GM23248 (cell line): Measurements from ENCODE around the gene TGFBR3L. TPM values are rescaled to one million over a fixed set of nuclear protein-coding genes. Genes with fewer than 3 reads are reported as not detected.
"Not testable (repeated sequence)": the region's sequence is repeated elsewhere in the genome, so short reads cannot be mapped to it uniquely, and the experiment has no call there.

Experiments used
- DNase-seq: peaks from one replicate; pipeline ENCODE4 v3.0.0-alpha.2; 2015
- H2AFZ ChIP-seq: fragments of 200-600 bp; sonication (generic); 2 replicates; pipeline ENCODE4 v1.6.1; 2016; ENCODE audit warnings: antibody characterized with exemption
- H3F3A ChIP-seq: fragments of 200-600 bp; sonication (generic); 2 replicates; pipeline ENCODE4 v1.6.1; 2016; ENCODE audit warnings: mild to moderate bottlenecking, antibody characterized with exemption, mixed run types; ENCODE audit not compliant: insufficient read depth
- H3K27ac ChIP-seq: fragments of 200-600 bp; sonication (generic); 2 replicates; pipeline ENCODE4 v1.5.1; 2016; ENCODE audit warnings: mild to moderate bottlenecking
- H3K27me3 ChIP-seq: fragments of 200-600 bp; sonication (generic); replicated peaks from 2 replicates; pipeline ENCODE4 v1.6.1; 2016; ENCODE audit warnings: mild to moderate bottlenecking; ENCODE audit not compliant: insufficient read depth
- H3K36me3 ChIP-seq: fragments of 200-600 bp; sonication (generic); 2 replicates; pipeline ENCODE4 v1.6.1; 2016; ENCODE audit warnings: low read depth, mild to moderate bottlenecking
- H3K4me1 ChIP-seq: fragments of 200-600 bp; sonication (generic); 2 replicates; pipeline ENCODE4 v1.6.1; 2016; ENCODE audit warnings: mild to moderate bottlenecking; ENCODE audit not compliant: insufficient read depth
- H3K4me2 ChIP-seq: fragments of 200-600 bp; sonication (generic); one replicate; pipeline ENCODE4 v1.6.1; 2016; ENCODE audit warnings: mild to moderate bottlenecking; ENCODE audit not compliant: unreplicated experiment
- H3K4me3 ChIP-seq: fragments of 200-600 bp; sonication (generic); 2 replicates; pipeline ENCODE4 v1.5.1; 2016; ENCODE audit warnings: mild to moderate bottlenecking
- H3K79me2 ChIP-seq: fragments of 200-600 bp; sonication (generic); 2 replicates; pipeline ENCODE4 v1.6.1; 2016; ENCODE audit warnings: mild to moderate bottlenecking; ENCODE audit not compliant: insufficient read depth
- H3K9ac ChIP-seq: fragments of 200-600 bp; sonication (generic); 2 replicates; pipeline ENCODE4 v1.6.1; 2016; ENCODE audit warnings: mild to moderate bottlenecking
- H3K9me2 ChIP-seq: fragments of 200-600 bp; sonication (generic); 2 replicates; pipeline ENCODE4 v1.6.1; 2016; ENCODE audit warnings: mixed run types, mild to moderate bottlenecking, moderate library complexity; ENCODE audit not compliant: insufficient read depth
- H3K9me3 ChIP-seq: fragments of 200-600 bp; sonication (generic); one replicate; pipeline ENCODE4 v1.6.1; 2017; ENCODE audit warnings: low read depth
- H4K20me1 ChIP-seq: fragments of 200-600 bp; sonication (generic); 2 replicates; pipeline ENCODE4 v1.6.0; 2016; ENCODE audit not compliant: insufficient read depth
- EZH2 ChIP-seq: fragments of 200-600 bp; sonication (generic); IDR thresholded peaks from 2 replicates; pipeline ENCODE4 v1.6.1; 2018; ENCODE audit warnings: antibody characterized with exemption, mild to moderate bottlenecking; ENCODE audit not compliant: insufficient read depth, poor library complexity, severe bottlenecking
- EZH2phosphoT487 ChIP-seq: fragments of 200-600 bp; sonication (generic); IDR thresholded peaks from 2 replicates; pipeline ENCODE4 v1.6.1; 2018; ENCODE audit warnings: antibody characterized with exemption, moderate library complexity, mild to moderate bottlenecking, low read depth; ENCODE audit not compliant: insufficient read depth
- WGBS, 2 experiments: methylation state at CpG; one replicate each; pipeline ENCODE4 v1.1.6; 2015 to 2017; ENCODE audit warnings: low lambda C conversion rate in 2 of 2, low coverage in 1 of 2; ENCODE audit errors: missing lambda C conversion rate in 2 of 2; 5-methylcytosine and 5-hydroxymethylcytosine counted together
- in situ Hi-C: fragments of 300-500 bp; cut with MboI; formaldehyde crosslinking; loops from 2 replicates; pipeline ENCODE4 v1.15.0; 2020
- polyA plus RNA-seq: library from polyadenylated mRNA; unstranded; fragments of >200 nt; fragmentation: Nextera tagmentation; extraction: Ambion mirVana; gene quantifications from 2 replicates; pipeline ENCODE4 v1.2.1, GENCODE V29; 2016
- total RNA-seq: library from RNA; depleted of rRNA; stranded (reverse); fragments of >200 nt; shearing (Covaris generic); gene quantifications from 2 replicates; pipeline ENCODE4 v1.2.3, GENCODE V29; 2014

Gene TGFBR3L
- total and polyA plus RNA-seq, 2 experiments from 2014 or later = 9.0 to 30.6 TPM

DNA sequence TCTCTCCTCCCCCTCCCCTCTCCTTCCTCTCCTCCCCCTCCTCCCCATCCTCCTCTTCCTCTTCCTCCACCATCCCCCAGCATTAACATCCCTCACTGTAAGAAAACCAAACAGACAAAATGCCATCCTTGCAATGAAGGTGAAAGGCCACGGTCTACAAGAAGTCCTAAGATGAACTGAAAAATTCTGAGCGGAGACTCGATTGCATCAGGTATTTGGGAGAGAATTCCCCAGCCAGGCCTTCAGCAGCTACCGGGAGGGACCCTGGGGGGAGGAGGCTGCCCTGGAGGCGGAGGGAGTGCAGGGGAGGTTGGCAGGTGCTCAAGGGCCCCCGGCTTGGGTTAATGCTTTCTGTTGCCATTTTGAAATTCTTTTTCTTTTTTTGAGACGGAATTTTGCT is 38.9 kb downstream of the TGFBR3L start:
- Histone ChIP-seq H3K9ac (no peak overlapping the region), H3K4me3 (no peak overlapping the region), H4K20me1 (no peaks in the 10 kb centered on the region), H3K27me3 (no peaks in the 10 kb centered on the region), H3K36me3 (no peaks in the 10 kb centered on the region), H3K4me1 (0 out of 2 replicates have a peak, but pooled peaks cover 3% of the 10 kb centered on the region), H3K9me2 (no peaks in the 10 kb centered on the region), H3K27ac (no peak overlapping the region), H3F3A (no peaks in the 10 kb centered on the region), H3K79me2 (no peaks in the 10 kb centered on the region), H3K9me3 (no peaks in the 10 kb centered on the region), H2AFZ (no peak overlapping the region), H3K4me2 (no peak overlapping the region)
- WGBS, 2 experiments = 76 to 79% methylated on average over 7 of the region's 7 CpGs
- DNase-seq = no peak
- in situ Hi-C loops = no loop called here
- TF ChIP-seq EZH2 (no peak), EZH2phosphoT487 (no peak)

DNA sequence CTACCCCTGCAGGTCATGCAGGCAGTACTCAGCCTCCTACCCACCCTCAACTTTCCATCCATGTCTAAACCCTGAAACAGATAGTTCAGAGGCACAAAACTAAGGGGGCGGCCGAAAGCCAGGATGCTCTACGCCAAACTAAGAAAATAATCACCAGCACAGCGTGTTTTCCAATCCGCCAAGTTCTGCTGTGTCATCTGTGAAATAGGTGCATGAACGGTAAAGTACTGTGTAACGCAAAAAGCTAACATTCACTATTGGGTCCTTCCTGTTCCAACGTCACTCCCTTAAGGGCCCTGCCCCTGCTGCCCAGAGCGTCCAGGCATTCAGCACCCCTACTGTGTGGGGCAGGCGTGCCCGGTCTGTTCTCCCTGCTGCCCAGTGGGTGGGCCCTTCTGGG is 41.1 kb downstream of the TGFBR3L start:
- Histone ChIP-seq H3K4me1 (0 out of 2 replicates have a peak, but pooled peaks cover 3% of the 10 kb centered on the region), H3K27ac (no peak overlapping the region), H3F3A (no peaks in the 10 kb centered on the region), H3K36me3 (0 out of 2 replicates have a peak, but pooled peaks cover 2% of the 10 kb centered on the region), H3K79me2 (no peaks in the 10 kb centered on the region), H3K9ac (no peak overlapping the region), H3K9me2 (no peaks in the 10 kb centered on the region), H4K20me1 (no peaks in the 10 kb centered on the region), H2AFZ (no peak overlapping the region), H3K27me3 (no peaks in the 10 kb centered on the region), H3K4me2 (no peak overlapping the region), H3K9me3 (no peaks in the 10 kb centered on the region), H3K4me3 (no peak overlapping the region)
- TF ChIP-seq EZH2phosphoT487 (no peak), EZH2 (no peak)
- in situ Hi-C loops = no loop called here
- WGBS, 2 experiments = 84 to 88% methylated on average over 11 of the region's 11 CpGs
- no peak for DNase-seq

DNA sequence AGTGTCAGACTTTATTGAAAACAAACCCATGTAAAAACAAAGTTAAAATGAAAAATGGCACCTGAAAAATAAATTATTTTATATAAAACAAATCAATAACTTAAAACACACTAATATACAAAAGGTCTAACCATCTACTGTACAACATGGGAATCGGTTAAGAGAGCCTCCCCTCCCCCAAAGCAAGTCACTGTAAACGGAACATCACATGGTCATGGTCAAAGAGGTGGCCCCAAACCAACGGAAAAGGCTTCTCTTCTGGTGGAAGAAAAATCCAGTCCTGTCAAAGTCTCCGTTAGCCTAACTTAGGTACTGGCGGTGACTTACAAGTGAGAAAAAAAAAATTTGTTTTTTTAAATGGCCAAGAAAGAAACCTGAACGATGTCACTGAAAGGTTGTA is 44.6 kb downstream of the TGFBR3L start:
- Histone ChIP-seq H3K9me3 (no peaks in the 10 kb centered on the region), H3F3A (no peaks in the 10 kb centered on the region), H3K4me1 (no peaks in the 10 kb centered on the region), H3K4me2 (no peak overlapping the region), H3K4me3 (no peak overlapping the region), H3K36me3 (peaks cover 9% of the 10 kb centered on the region; the same call in 1 of the 2 replicates), H2AFZ (no peak overlapping the region), H3K27me3 (no peaks in the 10 kb centered on the region), H3K79me2 (no peaks in the 10 kb centered on the region), H4K20me1 (no peaks in the 10 kb centered on the region), H3K9ac (no peak overlapping the region), H3K27ac (no peak overlapping the region), H3K9me2 (no peaks in the 10 kb centered on the region)
- 68 to 73% methylated on average over 6 of the region's 6 CpGs for WGBS, 2 experiments
- no peak for DNase-seq
- in situ Hi-C loops = no loop called here
- TF ChIP-seq EZH2phosphoT487 = no peak
- no peak for TF ChIP-seq EZH2

GRCh38 chr19:7961082-7961481 is 46.5 kb downstream of the TGFBR3L start:
- not testable (repeated sequence) for H4K20me1 ChIP-seq, H2AFZ ChIP-seq, H3K4me1 ChIP-seq, H3K4me2 ChIP-seq, H3K27ac ChIP-seq, H3K9me3 ChIP-seq, H3K9ac ChIP-seq, H3F3A ChIP-seq, H3K27me3 ChIP-seq, DNase-seq, H3K9me2 ChIP-seq, H3K79me2 ChIP-seq, H3K4me3 ChIP-seq
- in situ Hi-C loops = loop anchor here (10.0 kb wide), 1 partner anchor 284 kb away; no protein-coding TSS in a partner anchor
- peaks cover 12% of the 10 kb centered on the region; the same call in 1 of the 2 replicates for H3K36me3 ChIP-seq
- WGBS, 2 experiments = 88 to 91% methylated on average over 4 of the region's 4 CpGs
